G401 (cell line): ENCODE results near the gene ZNF587. TPM values are rescaled to one million over a fixed set of nuclear protein-coding genes. Genes with fewer than 3 reads are reported as not detected.
"Not testable (repeated sequence)": the region's sequence is repeated elsewhere in the genome, so short reads cannot be mapped to it uniquely, and the experiment has no call there.

Source experiments
- DNase-seq: peaks from one replicate; pipeline ENCODE4 v3.0.0-alpha.2; 2015; ENCODE audit warnings: low spot score
- in situ Hi-C: cut with HindIII; loops from 2 replicates; pipeline ENCODE4 v1.10.0; 2016; ENCODE audit warnings: low sequenced_read_pairs, mixed read lengths
- total RNA-seq: library from RNA; depleted of rRNA; stranded (reverse); fragments of >200 nt; shearing (Covaris generic); gene quantifications from 2 replicates; pipeline ENCODE4 v1.2.3, GENCODE V29; 2014

The ZNF587 gene
- total RNA-seq, 1 experiment from 2014 or later = 9.6 TPM

GRCh38 chr19:57820599-57820998 lies 29.1 kb upstream of the ZNF587 start:
- in situ Hi-C loops = no loop called here

GRCh38 chr19:57821095-57821494 lies 28.6 kb upstream of the ZNF587 start:
- in situ Hi-C loops, DNase-seq: not testable (repeated sequence)

More at GRCh38 chr19:57820599-57820998, 29.1 kb upstream of the ZNF587 start:
- no peak for DNase-seq

GRCh38 chr19:57821501-57821900 lies 28.2 kb upstream of the ZNF587 start:
- in situ Hi-C loops, DNase-seq: not testable (repeated sequence)

GRCh38 chr19:57823155-57823554 lies 26.5 kb upstream of the ZNF587 start:
- in situ Hi-C loops, DNase-seq: not testable (repeated sequence)

- DNase-seq, in situ Hi-C loops: not testable (repeated sequence)
Measured at GRCh38 chr19:57823608-57824007, 26.1 kb upstream of the ZNF587 start.

GRCh38 chr19:57825511-57825910 lies 24.1 kb upstream of the ZNF587 start:
- in situ Hi-C loops = no loop called here
- DNase-seq = no peak

GRCh38 chr19:57829316-57829715 lies 20.3 kb upstream of the ZNF587 start:
- DNase-seq = no peak
- in situ Hi-C loops = no loop called here

- in situ Hi-C loops = no loop called here
- peak; percentile 93 for DNase-seq
Measured at GRCh38 chr19:57830071-57830602, 19.5 kb upstream of the ZNF587 start, which contains the start of gene ZNF587B. Gene ZNF587B (plus strand): TSS chr19:57830299. CDS start chr19:57830529, 230 bp downstream.

- DNase-seq, in situ Hi-C loops: not testable (repeated sequence)
Measured at GRCh38 chr19:57836991-57837390, 12.7 kb upstream of the ZNF587 start.

- in situ Hi-C loops, DNase-seq: not testable (repeated sequence)
Measured at GRCh38 chr19:57838622-57839191, 11.0 kb upstream of the ZNF587 start.

- DNase-seq = no peak
- in situ Hi-C loops = no loop called here
Measured at GRCh38 chr19:57841122-57841763, 8.4 kb upstream of the ZNF587 start.

GRCh38 chr19:57847164-57847563 lies 2.5 kb upstream of the ZNF587 start:
- in situ Hi-C loops = not testable (repeated sequence)

GRCh38 chr19:57849162-57849665 lies 445 bp upstream of the ZNF587 start:
- in situ Hi-C loops = not testable (repeated sequence)
- peak; percentile 15 for DNase-seq

More at GRCh38 chr19:57847164-57847563, 2.5 kb upstream of the ZNF587 start:
- DNase-seq = not testable (repeated sequence)

- DNase-seq = no peak
- in situ Hi-C loops = no loop called here
Measured at GRCh38 chr19:57850553-57851017, 926 bp downstream of the ZNF587 start.

GRCh38 chr19:57851812-57852603 lies 2.3 kb downstream of the ZNF587 start:
- DNase-seq, in situ Hi-C loops: not testable (repeated sequence)

GRCh38 chr19:57854117-57854516 lies 4.5 kb downstream of the ZNF587 start:
- in situ Hi-C loops, DNase-seq: not testable (repeated sequence)

GRCh38 chr19:57862351-57862750 lies 12.7 kb downstream of the ZNF587 start:
- in situ Hi-C loops, DNase-seq: not testable (repeated sequence)

GRCh38 chr19:57867868-57868492 lies 18.3 kb downstream of the ZNF587 start:
- DNase-seq = no peak
- in situ Hi-C loops = no loop called here

- in situ Hi-C loops, DNase-seq: not testable (repeated sequence)
Measured at GRCh38 chr19:57869655-57870054, 20.0 kb downstream of the ZNF587 start.
